Activated CD4-positive, alpha-beta memory T cell treated with anti-CD3 and anti-CD28 coated beads for 36 hours (primary cell): ENCODE measurements around the gene MTARC1. TPM values are rescaled to one million over a fixed set of nuclear protein-coding genes. Genes with fewer than 3 reads are reported as not detected.

Experiments
- CTCF ChIA-PET: fragments of 350-600 bp; sonication (Branson Sonifier 250); formaldehyde crosslinking; loops from one replicate; lab custom pipeline; 2021; ENCODE audit warnings: antibody characterized with exemption, inconsistent platforms; lab: Charles Lee
- POLR2A ChIA-PET: fragments of 350-600 bp; sonication (Branson Sonifier 250); formaldehyde crosslinking; loops from one replicate; lab custom pipeline; 2021; ENCODE audit warnings: antibody characterized with exemption; lab: Charles Lee
- DNase-seq: peaks from one replicate; pipeline ENCODE4 v3.0.0-alpha.2; 2020
- H3K27ac Mint-ChIP-seq: one replicate; pipeline ENCODE4 v1.8.0; 2021; ENCODE audit warnings: mixed read lengths
- H3K27me3 Mint-ChIP-seq: one replicate; pipeline ENCODE4 v1.8.0; 2021; ENCODE audit warnings: mixed read lengths
- H3K36me3 Mint-ChIP-seq: one replicate; pipeline ENCODE4 v1.8.0; 2021; ENCODE audit warnings: mixed read lengths
- H3K4me1 Mint-ChIP-seq: one replicate; pipeline ENCODE4 v1.8.0; 2021; ENCODE audit warnings: low read depth, mixed read lengths
- H3K4me3 Mint-ChIP-seq: one replicate; pipeline ENCODE4 v1.8.0; 2021; ENCODE audit warnings: mild to moderate bottlenecking, mixed read lengths
- H3K9me3 Mint-ChIP-seq: one replicate; pipeline ENCODE4 v1.8.0; 2021; ENCODE audit warnings: mixed read lengths
- intact Hi-C: fragments of 100-400 bp; cut with micrococcal nuclease; formaldehyde crosslinking; loops from one replicate; pipeline ENCODE4 v1.15.1; 2023
- total RNA-seq, 2 experiments: library from RNA; stranded (reverse); gene quantifications; one replicate each; pipeline ENCODE4 v1.2.3, GENCODE V29; 2021

MTARC1 gene
- not detected for total RNA-seq

DNA sequence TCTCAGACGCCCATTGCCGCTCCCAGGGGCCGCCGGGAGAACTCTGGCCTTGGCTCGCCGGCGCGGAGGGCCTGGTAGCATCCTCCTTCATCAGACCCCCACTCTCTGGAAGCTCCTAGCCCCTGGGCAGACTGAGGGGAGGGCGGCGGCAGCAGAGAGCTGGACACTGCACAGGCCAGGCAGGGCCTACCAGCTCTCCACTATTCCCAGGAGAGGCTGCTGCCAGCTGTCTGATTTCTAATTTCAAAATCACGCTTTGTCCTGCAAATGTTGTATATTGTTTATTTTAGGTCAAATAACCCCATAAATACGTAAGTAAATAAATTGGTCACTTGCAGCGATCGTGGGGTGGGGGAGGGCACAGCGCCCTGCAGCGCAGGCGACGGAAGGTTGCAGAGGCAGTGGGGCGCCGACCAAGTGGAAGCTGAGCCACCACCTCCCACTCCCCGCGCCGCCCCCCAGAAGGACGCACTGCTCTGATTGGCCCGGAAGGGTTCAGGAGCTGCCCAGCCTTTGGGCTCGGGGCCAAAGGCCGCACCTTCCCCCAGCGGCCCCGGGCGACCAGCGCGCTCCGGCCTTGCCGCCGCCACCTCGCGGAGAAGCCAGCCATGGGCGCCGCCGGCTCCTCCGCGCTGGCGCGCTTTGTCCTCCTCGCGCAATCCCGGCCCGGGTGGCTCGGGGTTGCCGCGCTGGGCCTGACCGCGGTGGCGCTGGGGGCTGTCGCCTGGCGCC, at the start of gene MTARC1:
Gene MTARC1 (plus strand): TSS at position 577 of the 732 bp plus-strand sequence. CDS start 32 bp downstream, at position 609.
- H3K9me3 Mint-ChIP-seq = no peaks in the 10 kb centered on the region
- H3K36me3 Mint-ChIP-seq = no peaks in the 10 kb centered on the region
- ChIA-PET CTCF (interaction anchor here (0.6 to 3.4 kb wide), 2 partner anchors 10 to 490 kb away, joined by 3 to 20 read pairs; no protein-coding TSS in a partner anchor), POLR2A (no interaction called here)
- H3K4me3 Mint-ChIP-seq = peak within 1 kb of the TSS; percentile 18
- no peak within 1 kb of the TSS for H3K27ac Mint-ChIP-seq
- H3K27me3 Mint-ChIP-seq = peaks cover 61% of the 10 kb centered on the region
- DNase-seq = no peak
- intact Hi-C loops = no loop called here
- peaks cover 3% of the 10 kb centered on the region for H3K4me1 Mint-ChIP-seq

DNA sequence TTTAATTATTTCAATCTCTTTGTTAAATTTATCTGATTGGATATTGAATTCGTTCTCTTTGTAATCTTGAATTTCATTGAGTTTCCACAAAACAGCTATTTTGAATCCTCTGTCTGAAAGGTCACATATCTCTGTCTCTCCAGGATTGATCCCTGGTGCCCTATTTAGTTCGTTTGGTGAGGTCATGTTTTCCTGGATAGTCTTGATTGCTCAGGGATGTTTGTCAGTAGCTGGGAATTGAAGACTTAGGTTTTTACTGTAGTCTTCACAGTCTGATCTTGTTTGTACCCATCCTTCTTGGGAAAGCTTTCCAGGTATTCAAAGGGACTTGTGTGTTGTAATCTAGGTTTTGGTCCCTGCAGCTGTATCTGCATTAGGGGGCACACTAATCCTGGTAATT, 45.4 kb upstream of the MTARC1 start:
- no peaks in the 10 kb centered on the region for H3K9me3 Mint-ChIP-seq
- no peak for DNase-seq
- ChIA-PET CTCF (interaction anchor here (1.3 kb wide), 1 partner anchor 8 kb away, joined by 5 read pairs; no protein-coding TSS in a partner anchor), POLR2A (no interaction called here)
- no peak overlapping the region for H3K4me3 Mint-ChIP-seq
- peaks cover 11% of the 10 kb centered on the region for H3K27me3 Mint-ChIP-seq
- no peaks in the 10 kb centered on the region for H3K4me1 Mint-ChIP-seq
- intact Hi-C loops = no loop called here
- H3K36me3 Mint-ChIP-seq = no peaks in the 10 kb centered on the region
- no peak overlapping the region for H3K27ac Mint-ChIP-seq

GRCh38 chr1:220741825-220742224, 44.9 kb upstream of the MTARC1 start:
- H3K4me3 Mint-ChIP-seq = no peak overlapping the region
- no peaks in the 10 kb centered on the region for H3K9me3 Mint-ChIP-seq
- CTCF ChIA-PET = interaction anchor here (1.3 kb wide), 1 partner anchor 8 kb away, joined by 5 read pairs; no protein-coding TSS in a partner anchor

GRCh38 chr1:220742520-220742919, 44.2 kb upstream of the MTARC1 start:
- Mint-ChIP-seq H3K9me3 (no peaks in the 10 kb centered on the region), H3K27ac (no peak overlapping the region), H3K4me1 (no peaks in the 10 kb centered on the region), H3K4me3 (no peak overlapping the region), H3K36me3 (no peaks in the 10 kb centered on the region), H3K27me3 (peaks cover 23% of the 10 kb centered on the region)
- intact Hi-C loops = no loop called here
- CTCF ChIA-PET = interaction anchor here (1.9 kb wide), 1 partner anchor 9 kb away, joined by 9 read pairs; no protein-coding TSS in a partner anchor
- POLR2A ChIA-PET = no interaction called here
- no peak for DNase-seq

More at GRCh38 chr1:220741825-220742224, 44.9 kb upstream of the MTARC1 start:
- H3K27ac Mint-ChIP-seq = no peak overlapping the region
- no peak for DNase-seq
- H3K36me3 Mint-ChIP-seq = no peaks in the 10 kb centered on the region
- POLR2A ChIA-PET = no interaction called here
- intact Hi-C loops = no loop called here
- H3K4me1 Mint-ChIP-seq = no peaks in the 10 kb centered on the region
- H3K27me3 Mint-ChIP-seq = peaks cover 16% of the 10 kb centered on the region

GRCh38 chr1:220746851-220747250, 39.9 kb upstream of the MTARC1 start:
- DNase-seq = no peak
- H3K9me3 Mint-ChIP-seq = no peaks in the 10 kb centered on the region
- ChIA-PET POLR2A (no interaction called here), CTCF (interaction anchor here (1.5 to 2.8 kb wide), 2 partner anchors 13 to 29 kb away, joined by 4 to 8 read pairs; no protein-coding TSS in a partner anchor)
- no peaks in the 10 kb centered on the region for H3K36me3 Mint-ChIP-seq
- H3K27ac Mint-ChIP-seq = no peak overlapping the region
- intact Hi-C loops = no loop called here
- peaks cover 49% of the 10 kb centered on the region for H3K27me3 Mint-ChIP-seq
- H3K4me3 Mint-ChIP-seq = no peak overlapping the region
- H3K4me1 Mint-ChIP-seq = peaks cover 4% of the 10 kb centered on the region

GRCh38 chr1:220747437-220748088, 39.1 kb upstream of the MTARC1 start:
- intact Hi-C loops = no loop called here
- H3K27ac Mint-ChIP-seq = no peak overlapping the region
- peaks cover 4% of the 10 kb centered on the region for H3K4me1 Mint-ChIP-seq
- ChIA-PET CTCF (interaction anchor here (1.5 to 2.8 kb wide), 2 partner anchors 14 to 28 kb away, joined by 4 to 8 read pairs; no protein-coding TSS in a partner anchor), POLR2A (no interaction called here)
- no peaks in the 10 kb centered on the region for H3K9me3 Mint-ChIP-seq
- H3K27me3 Mint-ChIP-seq = peaks cover 56% of the 10 kb centered on the region
- no peaks in the 10 kb centered on the region for H3K36me3 Mint-ChIP-seq
- H3K4me3 Mint-ChIP-seq = peak overlapping the region; percentile 53
- DNase-seq = no peak

- Mint-ChIP-seq H3K36me3 (no peaks in the 10 kb centered on the region), H3K27ac (no peak within 1 kb of the TSS), H3K9me3 (no peaks in the 10 kb centered on the region), H3K4me1 (peaks cover 4% of the 10 kb centered on the region), H3K4me3 (peak within 1 kb of the TSS; percentile 53), H3K27me3 (peaks cover 58% of the 10 kb centered on the region)
- DNase-seq = peak; percentile 14
- POLR2A ChIA-PET = no interaction called here
- intact Hi-C loops = no loop called here
- CTCF ChIA-PET = interaction anchor here (1.6 to 2.8 kb wide), 2 partner anchors 15 to 27 kb away, joined by 5 to 8 read pairs; no protein-coding TSS in a partner anchor
Measured at GRCh38 chr1:220748089-220748934, 38.4 kb upstream of the MTARC1 start, which contains the start of gene MTARC2. Gene MTARC2 (plus strand): TSS chr1:220748322. CDS start chr1:220748532, 210 bp downstream.

GRCh38 chr1:220748936-220749335, 37.8 kb upstream of the MTARC1 start:
- Mint-ChIP-seq H3K36me3 (no peaks in the 10 kb centered on the region), H3K9me3 (no peaks in the 10 kb centered on the region), H3K27ac (no peak overlapping the region), H3K4me3 (peak overlapping the region; percentile 45), H3K4me1 (peaks cover 4% of the 10 kb centered on the region), H3K27me3 (peaks cover 58% of the 10 kb centered on the region)
- ChIA-PET POLR2A (no interaction called here), CTCF (interaction anchor here (1.6 kb wide), 1 partner anchor 26 kb away, joined by 5 read pairs; no protein-coding TSS in a partner anchor)
- DNase-seq = no peak
- intact Hi-C loops = no loop called here

- Mint-ChIP-seq H3K4me1 (peaks cover 4% of the 10 kb centered on the region), H3K27me3 (peaks cover 54% of the 10 kb centered on the region), H3K4me3 (no peak overlapping the region), H3K36me3 (no peaks in the 10 kb centered on the region), H3K9me3 (no peaks in the 10 kb centered on the region), H3K27ac (no peak overlapping the region)
- intact Hi-C loops = no loop called here
- ChIA-PET POLR2A (no interaction called here), CTCF (interaction anchor here (0.6 kb wide), 1 partner anchor 12 kb away, joined by 3 read pairs; no protein-coding TSS in a partner anchor)
- no peak for DNase-seq
Measured at GRCh38 chr1:220750131-220750515, 36.6 kb upstream of the MTARC1 start.

GRCh38 chr1:220751111-220751510, 35.6 kb upstream of the MTARC1 start:
- DNase-seq = no peak
- ChIA-PET CTCF (interaction anchor here (1.5 kb wide), 1 partner anchor 18 kb away, joined by 3 read pairs; no protein-coding TSS in a partner anchor), POLR2A (no interaction called here)
- Mint-ChIP-seq H3K36me3 (no peaks in the 10 kb centered on the region), H3K27me3 (peaks cover 53% of the 10 kb centered on the region), H3K27ac (no peak overlapping the region), H3K4me3 (no peak overlapping the region), H3K9me3 (no peaks in the 10 kb centered on the region), H3K4me1 (peaks cover 4% of the 10 kb centered on the region)
- intact Hi-C loops = no loop called here

- DNase-seq = no peak
- intact Hi-C loops = no loop called here
- ChIA-PET POLR2A (no interaction called here), CTCF (interaction anchor here (0.7 kb wide), 1 partner anchor 21 kb away, joined by 3 read pairs; no protein-coding TSS in a partner anchor)
- Mint-ChIP-seq H3K4me3 (no peak overlapping the region), H3K27me3 (peaks cover 31% of the 10 kb centered on the region), H3K4me1 (no peaks in the 10 kb centered on the region), H3K36me3 (no peaks in the 10 kb centered on the region), H3K9me3 (no peaks in the 10 kb centered on the region), H3K27ac (no peak overlapping the region)
Measured at GRCh38 chr1:220754212-220754917, 32.3 kb upstream of the MTARC1 start.
